ENCODE data around the gene DCTN3. TPM values are rescaled to one million over a fixed set of nuclear protein-coding genes. Genes with fewer than 3 reads are reported as not detected.

DCTN3 gene
- total RNA-seq, 2 experiments from 2014 or later: 143 to 144 TPM

DNA sequence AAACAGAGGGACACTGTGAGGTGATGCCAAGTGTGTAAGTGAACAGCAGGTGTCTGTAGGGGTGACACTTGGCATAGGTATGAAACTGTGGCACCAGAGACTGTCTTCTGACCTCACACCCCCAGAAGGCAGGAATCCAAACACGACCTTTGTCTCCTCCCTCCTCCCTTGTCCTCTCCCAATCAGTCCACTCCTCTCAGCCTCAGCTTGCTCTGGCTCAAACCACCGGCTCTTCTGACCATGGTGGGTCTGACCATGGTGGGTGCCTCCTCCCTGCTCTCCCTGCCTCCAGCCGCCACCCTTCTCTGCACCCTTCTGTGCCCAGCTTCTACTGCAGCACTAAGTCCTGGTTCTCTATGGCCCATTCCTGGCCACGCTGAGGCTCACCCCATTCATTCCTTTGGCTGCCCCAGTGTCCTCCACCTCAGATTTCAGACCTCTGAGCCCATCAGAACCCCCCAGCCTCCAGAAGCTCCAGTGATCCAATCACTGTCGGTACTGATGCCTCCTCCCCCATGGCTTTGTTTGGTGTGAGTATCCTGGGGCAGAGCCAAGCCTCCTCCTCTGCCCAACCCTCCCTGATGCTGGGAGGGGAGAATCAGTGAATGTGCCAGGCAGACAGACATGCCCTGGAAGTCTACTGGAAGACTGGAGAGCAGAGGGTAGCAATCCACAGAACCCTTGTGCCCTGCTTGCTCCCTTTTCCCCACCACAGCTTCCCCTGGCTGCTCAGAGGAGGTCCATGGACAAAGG is 10.3 kb upstream of the DCTN3 start:
- Mint-ChIP-seq H3K9me3 (no peaks in the 10 kb centered on the region), H3K4me3 (no peak overlapping the region), H3K36me3 (ENCODE audit: low read depth) (peaks cover 10% of the 10 kb centered on the region), H3K27me3 (peaks cover 50% of the 10 kb centered on the region), H3K27ac (no peak overlapping the region), H3K4me1 (peaks cover 30% of the 10 kb centered on the region)
- ChIA-PET CTCF (interaction anchor here (1.1 to 8.5 kb wide), 3 partner anchors 16 to 26 kb away, joined by 4 to 125 read pairs (median 8); partner anchors contain the start of genes GALT and RPP25L), POLR2A (interaction anchor here (1.0 to 3.8 kb wide), 3 partner anchors 10 to 16 kb away, joined by 4 to 17 read pairs (median 6); partner anchors contain the start of genes DCTN3 and GALT)
- no peak for DNase-seq

DNA sequence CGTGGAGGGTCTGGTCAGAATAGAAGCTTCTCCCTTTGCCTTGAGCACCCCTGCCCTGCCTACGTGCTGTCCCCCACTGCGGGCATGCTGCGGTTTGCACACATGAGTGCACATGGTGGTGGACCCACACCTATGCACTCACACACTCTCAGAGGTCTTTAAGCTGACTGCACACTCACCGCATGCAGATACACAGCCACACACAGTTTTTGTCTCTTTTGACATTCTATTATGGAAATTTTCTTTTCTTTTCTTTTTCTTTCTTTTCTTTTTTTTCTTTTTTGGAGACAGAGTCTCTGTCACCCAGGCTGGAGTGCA is 9.2 kb upstream of the DCTN3 start:
- Mint-ChIP-seq H3K27ac (no peak overlapping the region), H3K4me1 (peaks cover 19% of the 10 kb centered on the region), H3K4me3 (peak overlapping the region; percentile 58), H3K27me3 (peaks cover 55% of the 10 kb centered on the region), H3K9me3 (no peaks in the 10 kb centered on the region), H3K36me3 (ENCODE audit: low read depth) (peaks cover 5% of the 10 kb centered on the region)
- no peak for DNase-seq
- POLR2A ChIA-PET: interaction anchor here (1.4 to 3.8 kb wide), 3 partner anchors 8 to 17 kb away, joined by 3 to 17 read pairs (median 6); partner anchors contain the start of genes DCTN3, GALT and SIGMAR1
- CTCF ChIA-PET: interaction anchor here (1.4 to 3.4 kb wide), 3 partner anchors 10 to 17 kb away, joined by 4 to 8 read pairs (median 7); partner anchors contain the start of genes GALT and RPP25L

DNA sequence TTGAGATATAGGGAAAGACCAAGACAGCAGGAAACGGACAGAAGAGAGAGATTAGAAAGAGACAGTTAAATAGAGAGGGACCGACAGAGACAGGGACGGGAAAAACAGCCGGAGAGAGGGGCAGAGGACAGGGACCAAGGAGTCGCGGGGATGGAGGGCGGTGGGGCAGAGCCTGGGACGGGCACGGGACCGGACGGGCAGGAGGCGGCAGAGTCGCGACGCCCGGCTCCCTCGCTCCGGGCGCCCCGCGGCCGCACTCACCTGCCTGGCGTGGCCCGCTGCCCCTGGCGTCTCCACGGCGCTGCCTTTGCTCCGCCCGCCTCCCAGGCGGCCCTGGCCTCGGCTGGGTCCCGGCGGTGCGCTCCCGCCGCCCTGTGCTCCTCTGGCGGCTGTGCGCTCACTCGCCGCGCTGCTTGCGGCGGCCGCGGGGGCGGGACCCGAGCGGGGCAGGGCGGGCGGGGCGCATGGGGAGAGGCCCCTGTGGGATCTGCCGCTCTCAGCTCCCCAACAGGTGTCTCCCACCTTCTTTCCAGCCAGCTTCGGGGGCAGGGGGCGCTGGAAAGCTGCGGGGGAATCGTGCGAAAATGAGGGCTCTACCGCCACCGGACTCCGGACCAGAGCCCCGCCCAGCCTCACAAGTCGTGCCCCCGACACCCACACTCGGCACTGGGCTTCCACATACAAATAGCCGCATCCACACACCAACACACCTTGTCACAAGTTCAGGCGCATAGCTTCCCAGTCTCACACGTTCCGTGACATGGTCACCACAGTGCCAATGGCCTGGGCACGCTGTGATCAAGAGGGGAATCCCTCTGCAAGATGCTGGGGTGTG is 8.6 kb upstream of the DCTN3 start, which contains the start of gene ARID3C:
Gene ARID3C (minus strand): TSS at position 411 of the 835 bp plus-strand sequence. CDS start 1,052 bp downstream, outside the sequence.
- DNase-seq: peak; percentile 45
- ChIA-PET CTCF (interaction anchor here (0.7 to 3.4 kb wide), 5 partner anchors 9 to 18 kb away, joined by 3 to 8 read pairs (median 4); partner anchors contain the start of genes GALT, RPP25L and SIGMAR1), POLR2A (interaction anchor here (1.4 to 3.8 kb wide), 3 partner anchors 8 to 18 kb away, joined by 3 to 17 read pairs (median 6); partner anchors contain the start of genes DCTN3, GALT and SIGMAR1)
- Mint-ChIP-seq H3K4me1 (peaks cover 17% of the 10 kb centered on the region), H3K36me3 (ENCODE audit: low read depth) (peaks cover 5% of the 10 kb centered on the region), H3K9me3 (no peaks in the 10 kb centered on the region), H3K27me3 (peaks cover 60% of the 10 kb centered on the region), H3K4me3 (peak within 1 kb of the TSS; percentile 71), H3K27ac (no peak within 1 kb of the TSS)

DNA sequence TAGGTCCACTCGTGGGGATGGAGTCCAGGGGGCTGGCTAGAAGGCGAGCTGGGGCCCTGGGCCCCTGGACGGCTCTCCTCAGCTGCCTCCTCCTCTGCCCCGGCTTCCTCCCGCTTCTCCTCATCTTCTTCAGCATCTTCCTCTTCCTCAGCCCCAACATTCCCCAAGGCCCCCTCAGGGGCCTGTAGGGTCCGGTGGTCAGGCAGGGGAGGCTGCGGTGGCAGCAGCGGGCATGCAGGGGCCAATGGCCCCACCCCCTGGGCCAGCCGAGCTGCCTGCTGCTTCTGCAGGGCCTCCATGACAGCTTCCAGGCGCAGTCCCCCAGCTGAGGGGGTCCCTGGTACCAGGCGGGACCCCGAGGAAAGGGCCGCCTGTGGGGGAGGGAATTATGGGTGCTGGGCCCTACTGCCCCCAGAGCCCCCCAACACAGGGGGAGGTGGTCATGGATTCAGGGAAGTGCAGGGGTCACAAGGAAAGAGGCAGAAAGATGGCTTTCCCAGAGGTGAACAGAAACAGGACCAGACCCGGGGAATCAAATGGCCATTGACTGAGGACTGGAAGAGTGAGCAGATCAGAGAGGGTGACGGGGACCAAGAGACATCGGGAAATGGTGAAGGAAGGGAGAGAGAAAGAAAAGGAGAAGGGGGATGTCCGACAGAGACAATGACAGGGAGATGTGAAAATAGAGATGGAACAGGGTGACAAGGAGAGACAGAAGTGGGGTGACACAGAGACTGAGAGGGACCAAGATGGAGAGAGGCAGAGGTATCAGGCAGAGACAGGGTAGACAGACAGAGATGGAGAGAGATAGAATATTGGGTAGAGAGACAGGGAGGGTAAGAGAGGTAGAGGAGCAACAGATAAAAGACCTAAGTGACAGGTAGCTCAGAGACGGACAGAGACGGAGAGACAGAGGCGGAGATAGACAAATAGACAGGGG is 7.7 kb upstream of the DCTN3 start:
- POLR2A ChIA-PET: interaction anchor here (1.4 to 3.8 kb wide), 2 partner anchors 8 to 19 kb away, joined by 3 to 17 read pairs; partner anchors contain the start of genes DCTN3 and GALT
- no peak for DNase-seq
- Mint-ChIP-seq H3K4me1 (peaks cover 20% of the 10 kb centered on the region), H3K36me3 (ENCODE audit: low read depth) (peaks cover 5% of the 10 kb centered on the region), H3K9me3 (no peaks in the 10 kb centered on the region), H3K4me3 (peak overlapping the region; percentile 71), H3K27ac (no peak overlapping the region), H3K27me3 (peaks cover 65% of the 10 kb centered on the region)
- CTCF ChIA-PET: interaction anchor here (0.7 to 1.7 kb wide), 4 partner anchors 8 to 19 kb away, joined by 3 to 7 read pairs (median 4); partner anchors contain the start of genes RPP25L and SIGMAR1

DNA sequence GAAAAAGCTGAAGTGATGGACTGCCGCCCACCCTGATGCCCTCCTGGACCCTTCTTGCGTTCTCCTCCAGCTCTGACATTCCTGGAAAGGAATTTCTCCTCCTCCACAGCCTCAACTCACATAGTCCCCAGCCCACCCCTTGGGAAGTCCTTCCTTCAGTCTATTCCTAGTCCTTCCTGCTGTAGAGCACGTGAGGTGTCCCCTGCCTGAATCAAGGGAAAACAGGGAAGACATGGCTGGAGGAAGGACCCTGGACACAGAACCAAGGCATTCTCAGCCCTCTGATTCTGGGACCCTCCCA is 4.8 kb upstream of the DCTN3 start:
- peaks cover 9% of the 10 kb centered on the region for H3K36me3 Mint-ChIP-seq (ENCODE audit: low read depth)
- no peaks in the 10 kb centered on the region for H3K9me3 Mint-ChIP-seq
- ChIA-PET POLR2A (interaction anchor here (0.8 to 2.1 kb wide), 3 partner anchors 9 to 13 kb away, joined by 4 to 15 read pairs (median 8); partner anchors contain the start of gene SIGMAR1), CTCF (interaction anchor here (1.4 to 2.1 kb wide), 3 partner anchors 10 to 21 kb away, joined by 7 to 18 read pairs (median 7); partner anchors contain the start of gene GALT)
- no peak overlapping the region for H3K4me3 Mint-ChIP-seq
- no peak for DNase-seq
- peaks cover 71% of the 10 kb centered on the region for H3K27me3 Mint-ChIP-seq
- peaks cover 29% of the 10 kb centered on the region for H3K4me1 Mint-ChIP-seq
- H3K27ac Mint-ChIP-seq: no peak overlapping the region

DNA sequence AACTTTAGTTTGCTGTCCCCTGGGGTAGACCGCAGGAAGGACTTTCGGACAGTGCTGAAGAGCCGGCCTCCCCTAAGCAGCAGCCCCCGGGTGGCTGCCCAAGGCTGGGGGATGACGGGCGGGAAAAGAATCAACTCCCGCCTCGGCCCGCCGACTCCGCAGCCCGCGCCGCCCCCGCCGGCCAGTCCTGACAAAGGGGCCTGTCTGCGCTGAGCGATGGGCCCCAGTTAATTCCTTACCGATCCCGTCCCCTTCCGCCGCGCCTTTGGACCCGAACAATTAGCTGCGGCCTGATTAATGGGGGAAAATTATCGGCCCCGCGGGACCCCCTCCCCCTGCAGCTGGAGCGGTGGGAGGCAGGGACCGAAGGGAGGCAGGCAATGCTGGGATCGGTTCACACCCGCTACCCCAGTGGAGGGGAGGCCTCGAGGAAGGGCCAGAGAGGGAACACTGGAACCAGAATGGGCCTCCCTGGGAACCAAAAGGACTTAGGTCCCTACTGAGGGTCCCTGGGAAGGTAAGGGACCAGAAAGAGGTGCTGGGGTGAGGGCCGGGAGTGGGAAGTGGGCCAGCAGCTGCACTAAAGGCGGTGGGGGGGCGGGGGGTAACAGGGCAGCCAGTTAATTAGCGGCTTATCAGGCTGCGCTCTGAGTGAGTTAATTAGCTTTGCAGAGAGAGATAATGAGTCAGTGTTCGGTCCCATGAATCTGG is 4.3 kb upstream of the DCTN3 start:
- CTCF ChIA-PET: interaction anchor here (1.6 to 2.1 kb wide), 2 partner anchors 10 to 14 kb away, joined by 7 to 18 read pairs; no protein-coding TSS in a partner anchor
- peaks cover 9% of the 10 kb centered on the region for H3K36me3 Mint-ChIP-seq (ENCODE audit: low read depth)
- peaks cover 32% of the 10 kb centered on the region for H3K4me1 Mint-ChIP-seq
- POLR2A ChIA-PET: interaction anchor here (0.8 to 2.1 kb wide), 3 partner anchors 9 to 13 kb away, joined by 4 to 15 read pairs (median 8); partner anchors contain the start of gene SIGMAR1
- H3K4me3 Mint-ChIP-seq: no peak overlapping the region
- peaks cover 66% of the 10 kb centered on the region for H3K27me3 Mint-ChIP-seq
- H3K27ac Mint-ChIP-seq: no peak overlapping the region
- no peak for DNase-seq
- no peaks in the 10 kb centered on the region for H3K9me3 Mint-ChIP-seq

DNA sequence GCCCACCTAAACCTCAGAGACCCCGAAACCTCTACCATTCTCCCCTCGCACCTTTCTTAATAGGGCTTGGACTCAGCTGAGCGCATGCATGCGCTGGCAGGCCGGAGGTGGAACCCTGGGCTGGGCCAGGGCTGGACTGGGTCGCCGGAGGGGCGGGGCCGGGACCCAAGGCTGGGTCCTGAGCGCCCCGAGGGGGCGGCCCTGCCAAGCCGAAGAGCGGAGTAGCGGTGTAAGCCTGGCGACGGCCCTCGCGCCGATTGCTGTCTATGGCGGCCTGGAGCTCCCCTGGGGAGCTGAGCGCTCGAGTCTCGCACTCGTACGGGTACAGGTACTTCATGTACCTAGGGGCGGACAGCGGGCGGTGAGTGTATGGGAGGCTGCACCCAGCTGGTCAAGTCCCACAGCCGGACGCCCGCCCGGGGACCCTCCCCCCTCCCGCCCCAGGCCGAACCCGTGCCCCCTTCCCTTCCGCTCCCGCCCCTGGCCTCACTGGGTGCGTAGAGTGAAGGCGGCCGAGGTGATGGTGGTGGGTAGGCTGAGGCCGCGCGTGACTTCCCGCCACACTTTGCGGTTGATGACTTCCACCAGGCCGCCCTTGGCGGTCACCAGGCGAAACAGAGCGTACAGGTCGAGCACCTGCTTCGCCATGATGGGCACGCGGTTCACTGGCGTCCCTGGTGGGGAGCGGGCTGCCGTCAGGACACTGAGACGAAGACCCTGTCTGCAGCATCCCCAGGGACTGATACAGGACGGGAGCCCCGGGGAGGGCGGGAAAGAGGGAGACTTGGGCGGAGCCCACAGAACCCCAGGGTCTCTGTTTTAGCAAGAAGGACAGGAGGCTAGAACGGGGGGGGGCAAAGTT is 3.3 kb upstream of the DCTN3 start:
- Mint-ChIP-seq H3K27me3 (peaks cover 59% of the 10 kb centered on the region), H3K4me1 (peaks cover 37% of the 10 kb centered on the region), H3K4me3 (no peak overlapping the region), H3K36me3 (ENCODE audit: low read depth) (peaks cover 9% of the 10 kb centered on the region), H3K9me3 (no peaks in the 10 kb centered on the region), H3K27ac (no peak overlapping the region)
- POLR2A ChIA-PET: interaction anchor here (1.3 to 4.9 kb wide), 2 partner anchors 12 to 13 kb away, joined by 3 to 96 read pairs; partner anchors contain the start of gene SIGMAR1
- no peak for DNase-seq
- CTCF ChIA-PET: interaction anchor here (5.0 kb wide), 1 partner anchor 13 kb away, joined by 77 read pairs; the partner anchor contains the start of gene SIGMAR1

DNA sequence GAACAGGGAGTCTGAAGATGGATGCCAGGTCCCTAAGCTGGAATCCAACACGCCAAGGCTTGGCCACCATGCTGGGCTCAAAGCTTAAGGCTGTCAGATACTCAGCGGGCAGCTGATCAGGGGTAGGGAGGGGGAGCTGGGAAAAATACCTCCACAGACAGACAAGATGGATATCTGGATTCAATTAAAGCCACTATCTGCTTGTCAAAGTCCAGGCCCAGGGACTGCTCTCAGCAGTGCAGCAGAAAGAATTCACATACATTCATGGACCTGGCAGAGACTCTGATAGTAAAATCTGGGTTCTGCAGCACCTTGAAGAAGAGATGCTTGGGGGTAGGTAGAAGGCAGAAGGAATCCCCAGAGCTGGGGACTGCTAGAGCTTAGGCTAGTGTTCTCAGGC is 5.2 kb downstream of the DCTN3 start:
- POLR2A ChIA-PET: interaction anchor here (1.2 to 3.4 kb wide), 2 partner anchors 16 to 22 kb away, joined by 6 to 20 read pairs; partner anchors contain the start of gene SIGMAR1
- peaks cover 35% of the 10 kb centered on the region for H3K4me1 Mint-ChIP-seq
- CTCF ChIA-PET: interaction anchor here (1.3 to 8.4 kb wide), 4 partner anchors 11 to 88 kb away, joined by 4 to 125 read pairs (median 18); partner anchors contain the start of genes GALT and SIGMAR1

DNA sequence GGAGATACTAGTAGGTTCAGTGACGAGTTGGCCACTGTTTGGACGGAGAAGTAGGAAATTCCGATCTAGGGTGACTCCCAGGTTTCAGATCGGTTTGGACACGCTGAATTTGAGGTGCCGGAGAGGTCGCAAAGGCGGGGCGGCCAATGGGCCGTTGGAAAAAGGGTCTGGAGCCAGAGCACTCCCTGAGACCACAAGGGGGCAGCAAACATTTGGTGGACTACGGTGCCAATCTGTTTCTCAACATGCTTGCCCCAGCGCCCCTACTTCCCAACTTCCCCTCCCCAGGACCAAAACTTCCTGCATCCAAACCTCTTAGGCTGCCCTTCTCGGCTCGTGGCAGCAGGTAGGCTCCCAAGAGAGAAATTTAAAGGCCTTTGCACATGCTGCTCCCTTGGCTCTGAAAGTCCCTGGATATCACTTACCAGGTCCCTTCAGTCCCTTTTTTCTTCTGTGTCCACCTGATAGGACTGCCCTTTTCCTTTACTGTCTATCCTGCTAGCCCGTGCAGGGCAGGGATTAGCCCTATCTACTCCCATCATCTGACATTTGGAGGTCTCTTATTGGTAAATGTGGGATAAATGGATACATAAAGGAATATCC is 7.4 kb downstream of the DCTN3 start:
- peak; percentile 73 for DNase-seq
- Mint-ChIP-seq H3K9me3 (no peaks in the 10 kb centered on the region), H3K4me3 (peak overlapping the region; percentile 90), H3K27ac (peak overlapping the region; percentile 71), H3K4me1 (peaks cover 22% of the 10 kb centered on the region), H3K27me3 (no peaks in the 10 kb centered on the region), H3K36me3 (ENCODE audit: low read depth) (peaks cover 36% of the 10 kb centered on the region)
- CTCF ChIA-PET: interaction anchor here (0.9 to 8.4 kb wide), 15 partner anchors 8 to 147 kb away, joined by 3 to 125 read pairs (median 4); partner anchors contain the start of genes ARID3C, CCL27, DCTN3 and GALT
- POLR2A ChIA-PET: interaction anchor here (0.6 to 3.4 kb wide), 8 partner anchors 7 to 154 kb away, joined by 3 to 53 read pairs (median 5); partner anchors contain the start of genes DCTN3, DNAI1, FAM219A and GALT

More for the DNA sequence above, 5.2 kb downstream of the DCTN3 start:
- Mint-ChIP-seq H3K9me3 (no peaks in the 10 kb centered on the region), H3K27ac (no peak overlapping the region), H3K36me3 (ENCODE audit: low read depth) (peaks cover 36% of the 10 kb centered on the region), H3K27me3 (no peaks in the 10 kb centered on the region), H3K4me3 (no peak overlapping the region)
- DNase-seq: no peak
